Measurements from ENCODE around the gene LCT.
"Not testable (repeated sequence)": the region's sequence is repeated elsewhere in the genome, so short reads cannot be mapped to it uniquely, and the experiment has no call there.

LCT gene

DNA sequence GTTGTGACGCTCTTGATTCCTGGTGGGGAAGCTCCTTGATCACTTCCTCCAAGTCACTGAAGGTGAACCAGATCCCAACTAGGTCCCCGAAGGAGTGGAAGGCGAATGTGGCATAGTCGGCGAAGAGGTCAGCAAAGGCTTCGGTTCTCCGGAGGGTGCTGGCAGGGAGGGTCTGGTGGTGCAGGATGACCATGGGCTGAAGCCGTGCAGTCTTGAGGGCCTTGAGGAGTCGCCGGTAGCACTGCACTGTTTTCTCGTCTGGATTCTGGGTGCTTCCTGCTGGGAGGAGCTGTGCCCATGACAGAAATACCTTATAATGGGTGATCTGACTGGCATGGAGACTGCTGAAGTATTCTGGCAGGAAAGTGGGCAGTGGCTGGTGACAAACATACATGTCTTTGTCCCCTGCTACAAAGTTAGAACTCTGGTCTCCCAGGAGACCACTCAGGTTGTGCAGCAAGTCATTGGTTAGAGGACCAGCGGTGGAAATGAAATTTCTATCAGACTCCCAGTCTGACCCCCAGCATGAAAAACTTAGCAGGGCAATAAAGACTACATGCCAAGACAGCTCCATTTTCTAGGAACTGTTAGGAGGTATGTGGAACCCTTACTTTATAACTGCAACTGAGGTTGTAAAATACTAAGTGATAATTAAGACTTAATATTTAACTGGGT, at the start of gene LCT:
Gene LCT, minus strand, starts transcription at position 589 of the 675 bp plus-strand sequence. Its CDS starts 15 bp downstream, at position 574.
- no peak for DNase-seq

DNA sequence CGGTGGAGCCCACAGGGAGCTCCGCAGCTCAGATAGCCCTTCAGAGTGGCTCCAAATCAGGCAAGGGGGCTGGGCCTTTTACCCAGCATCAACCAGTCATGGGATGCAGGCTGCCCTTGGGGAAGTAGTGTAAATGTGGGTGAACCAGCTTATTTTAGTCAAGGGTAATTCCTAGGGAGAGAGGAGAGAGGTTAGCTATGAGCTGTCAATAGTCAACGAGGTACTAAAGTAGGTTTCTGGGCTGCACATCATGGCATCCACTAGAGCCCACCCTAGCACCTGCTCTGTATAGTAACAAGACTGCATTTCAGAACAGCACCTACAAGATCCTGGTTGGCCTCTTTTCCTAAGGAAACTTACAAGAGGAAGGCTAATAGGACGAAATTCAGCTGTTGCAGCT, 48.7 kb upstream of the LCT start:
- no peak for DNase-seq

GRCh38 chr2:135882415-135882814, 45.4 kb upstream of the LCT start:
- no peak for DNase-seq

DNA sequence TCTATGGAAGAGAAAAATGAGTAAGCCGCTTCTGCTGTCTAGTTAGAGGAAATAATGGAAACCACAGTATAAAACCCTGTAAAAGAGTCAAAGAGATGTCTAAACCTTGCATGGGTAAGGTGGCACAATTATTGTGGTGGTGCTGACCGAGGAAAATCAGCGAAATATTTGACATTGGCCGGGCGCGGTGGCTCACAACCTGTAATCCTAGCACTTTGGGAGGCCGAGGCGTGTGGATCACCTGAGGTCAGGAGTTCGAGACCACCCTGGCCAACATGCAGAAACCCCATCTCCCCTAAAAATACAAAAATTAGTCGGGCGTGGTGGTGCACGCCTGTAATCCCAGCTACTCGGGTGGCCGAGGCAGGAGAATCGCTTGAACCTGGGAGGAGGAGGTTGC, 39.8 kb upstream of the LCT start:
- not testable (repeated sequence) for DNase-seq

DNA sequence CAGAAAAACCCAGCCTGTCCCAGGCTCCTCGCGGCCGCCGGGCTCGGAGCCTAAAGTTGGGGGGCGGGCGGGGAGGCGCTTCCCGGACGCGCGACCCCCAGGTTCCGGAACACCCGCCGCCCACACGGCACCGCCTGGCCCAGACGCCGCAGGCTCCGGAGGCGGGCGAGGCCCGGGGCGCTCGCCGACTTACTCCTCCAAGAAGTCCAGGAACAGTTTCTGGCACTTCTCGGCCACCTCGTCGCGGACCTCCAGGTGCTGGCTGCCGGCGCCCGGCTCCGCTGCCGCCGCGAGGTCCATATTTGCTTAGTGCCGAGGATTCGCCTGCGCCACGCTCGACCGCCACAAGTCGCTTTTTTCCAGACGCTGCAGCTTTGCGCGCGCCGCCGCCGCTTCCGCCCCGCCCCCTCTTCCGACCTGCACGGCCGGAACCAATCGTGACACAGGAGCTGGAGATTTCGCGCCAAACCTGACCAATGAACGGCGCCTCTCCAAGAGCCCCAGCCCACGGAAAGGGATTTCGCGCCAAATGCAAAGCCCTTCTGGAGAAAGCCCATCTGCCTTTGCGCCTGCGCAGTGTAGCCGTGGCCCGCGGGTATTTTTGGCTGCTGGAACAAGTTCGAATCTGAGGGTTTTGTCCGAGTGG, 39.2 kb upstream of the LCT start, which contains the start of gene MCM6:
Gene MCM6, minus strand, starts transcription at position 378 of the 646 bp plus-strand sequence. Its CDS starts 78 bp downstream, at position 300.
- DNase-seq: peak; percentile 98

DNA sequence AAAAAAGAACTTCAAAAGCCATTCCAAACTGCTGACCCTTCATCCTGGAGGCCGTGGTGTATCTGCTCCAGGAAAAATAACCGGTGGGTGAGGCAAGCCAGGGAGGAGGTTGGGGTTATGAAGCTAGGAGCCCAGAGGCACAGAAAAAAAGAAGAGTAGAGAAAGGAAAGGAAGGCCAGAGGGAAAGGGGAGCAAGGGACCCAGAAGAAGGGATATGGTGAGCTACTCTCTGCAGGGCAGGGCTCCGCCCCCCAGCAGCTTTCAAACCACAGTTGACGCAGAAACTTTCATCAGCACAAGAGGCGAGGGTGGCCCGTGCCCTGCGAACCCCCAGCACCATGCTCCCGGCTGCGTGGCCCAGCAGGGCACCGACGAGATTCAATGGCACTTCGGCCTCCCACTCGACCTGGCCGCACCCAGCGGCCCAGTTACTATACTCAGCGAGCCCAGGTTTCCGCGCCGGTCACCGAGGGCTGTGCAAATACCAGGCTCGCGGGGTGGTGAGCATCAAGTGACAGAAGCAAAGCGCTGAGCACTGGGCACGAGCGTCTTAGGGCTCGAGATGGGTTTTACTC, 38.6 kb upstream of the LCT start:
- peak; percentile 58 for DNase-seq

- no peak for DNase-seq
Measured at GRCh38 chr2:135874777-135875365, 37.9 kb upstream of the LCT start.

DNA sequence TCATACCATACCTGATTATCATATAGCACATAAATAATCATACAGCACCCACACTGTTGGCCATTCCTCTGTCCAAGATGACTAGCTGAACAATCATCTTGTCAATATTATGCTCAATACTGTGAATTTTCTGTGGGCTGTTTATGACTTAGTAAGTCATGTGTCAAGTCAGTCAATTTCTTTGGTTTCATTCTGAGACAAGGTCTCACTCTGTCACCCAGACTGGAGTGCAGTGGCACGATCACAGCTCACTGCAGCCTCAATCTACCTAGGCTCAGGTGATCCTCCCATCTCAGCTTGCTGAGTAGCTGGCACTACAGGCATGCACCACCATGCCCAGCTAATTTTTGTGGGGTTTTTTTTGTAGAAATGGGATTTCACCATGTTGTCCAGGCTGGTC, 33.6 kb upstream of the LCT start:
- DNase-seq: no peak

DNA sequence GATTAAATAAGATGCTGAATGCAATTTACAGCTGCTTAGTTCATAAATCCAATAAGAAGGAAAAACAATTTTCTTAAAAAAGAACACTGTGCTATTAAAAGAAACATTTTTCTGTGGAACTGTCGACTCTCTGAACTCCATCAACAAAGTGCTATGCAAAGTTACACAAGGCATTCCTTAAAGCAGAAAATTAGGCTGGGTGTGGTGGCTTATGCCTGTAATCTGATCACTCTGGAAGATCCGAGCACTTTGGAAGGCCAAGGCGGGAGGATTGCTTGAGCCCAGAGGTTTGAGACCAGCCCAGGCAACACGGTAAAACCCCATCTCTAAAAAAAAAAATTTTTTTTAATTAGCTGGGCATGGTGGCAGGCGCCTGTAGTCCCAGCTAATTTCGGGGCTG, 26.2 kb upstream of the LCT start:
- no peak for DNase-seq

GRCh38 chr2:135862718-135863117, 25.7 kb upstream of the LCT start:
- DNase-seq: no peak

- no peak for DNase-seq
Measured at GRCh38 chr2:135853401-135853800, 16.4 kb upstream of the LCT start.

DNA sequence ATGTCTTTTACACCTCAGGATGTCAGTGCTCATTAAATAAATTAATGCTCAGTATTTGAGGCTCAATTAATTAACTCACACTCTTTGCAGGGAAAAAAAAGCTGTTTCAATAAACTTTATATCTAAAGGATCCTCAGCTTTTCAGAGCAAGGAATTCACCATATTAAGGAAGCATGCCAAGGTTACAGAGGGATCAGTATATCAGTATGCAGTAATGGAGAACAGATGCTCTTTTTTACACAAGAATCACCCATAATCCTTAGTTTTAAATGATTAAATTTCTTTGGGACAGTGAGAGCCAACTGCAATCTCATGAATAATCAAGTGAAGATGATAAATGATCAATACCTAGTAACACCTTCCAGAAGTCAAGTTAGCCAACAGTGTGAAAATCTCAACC, 14.9 kb upstream of the LCT start:
- no peak for DNase-seq

GRCh38 chr2:135850892-135851668, 14.1 kb upstream of the LCT start:
- DNase-seq: no peak

DNA sequence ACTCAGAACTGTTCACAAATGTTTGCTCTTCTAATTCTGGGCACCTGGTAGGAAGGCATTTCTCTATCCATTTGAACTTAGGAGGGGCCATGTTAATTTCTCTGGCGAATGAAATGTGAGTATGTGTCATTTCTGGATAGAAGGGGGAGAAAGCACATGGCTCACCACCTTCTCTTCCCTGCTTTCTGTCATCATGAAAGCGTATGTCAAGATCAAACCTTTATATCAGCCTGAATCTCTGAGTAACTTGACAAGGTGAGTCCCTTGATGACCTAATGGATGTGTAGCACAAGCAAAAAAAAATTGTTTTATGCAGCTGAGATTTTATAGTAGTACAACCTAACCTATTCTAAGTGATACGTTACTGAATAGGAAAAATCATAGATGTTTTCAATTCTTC, 12.1 kb upstream of the LCT start:
- DNase-seq: no peak

GRCh38 chr2:135845997-135846396, 9.0 kb upstream of the LCT start:
- no peak for DNase-seq

GRCh38 chr2:135845257-135845656, 8.3 kb upstream of the LCT start:
- DNase-seq: no peak

- no peak for DNase-seq
Measured at GRCh38 chr2:135844301-135844895, 7.4 kb upstream of the LCT start.

DNA sequence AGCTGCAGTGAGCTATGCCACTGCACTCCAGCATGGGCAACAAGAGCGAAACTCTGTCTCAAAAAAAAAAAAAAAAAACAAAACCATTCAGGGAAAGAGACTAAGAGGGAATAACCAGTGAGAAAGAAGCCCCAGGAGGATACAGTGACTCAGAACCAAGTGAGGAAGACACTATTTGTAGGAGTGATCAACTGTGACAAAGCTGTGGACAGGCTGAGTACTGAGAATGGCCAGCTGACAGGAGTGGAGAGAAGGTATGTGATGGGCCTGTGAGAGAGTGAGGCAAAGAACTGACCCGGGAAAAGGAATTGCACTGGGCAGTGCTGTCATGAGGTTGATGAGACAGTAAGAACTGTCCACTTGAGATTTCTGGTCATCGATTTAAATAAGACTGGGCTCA, 6.7 kb upstream of the LCT start:
- no peak for DNase-seq

- no peak for DNase-seq
Measured at GRCh38 chr2:135840601-135841000, 3.6 kb upstream of the LCT start.

DNA sequence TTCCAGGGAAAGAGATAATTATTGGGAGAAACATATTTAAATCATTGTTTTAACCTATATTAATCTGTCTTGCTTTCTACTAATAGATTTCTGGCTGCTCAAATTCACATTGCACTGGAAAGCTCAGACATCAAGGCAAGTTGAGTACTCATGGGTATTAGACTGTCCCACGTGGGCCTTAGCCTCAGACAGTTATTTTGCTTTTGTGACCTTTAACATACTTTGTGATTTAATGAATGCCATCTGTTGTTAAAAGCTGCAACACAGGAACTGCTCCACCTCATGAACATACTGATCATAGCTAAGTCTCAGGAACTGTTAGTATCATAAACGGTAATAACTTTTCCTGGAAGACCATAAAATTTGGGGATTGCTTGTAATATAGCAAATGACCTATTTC, 2.7 kb upstream of the LCT start:
- no peak for DNase-seq

- no peak for DNase-seq
Measured at GRCh38 chr2:135838502-135838901, 1.5 kb upstream of the LCT start.

GRCh38 chr2:135832891-135833290, 4.1 kb downstream of the LCT start:
- DNase-seq: no peak

Data from NK-92 treated with Interleukin-12 subunit alpha and Interleukin-12 subunit beta, amount 100 ng/mL, for 24 hours (cell line).